Ovary (tissue), 3 donors: ENCODE measurements around the gene MESD.

Experiments used
- POLR2A ChIP-seq: fragments of 450-650 bp; IDR thresholded peaks from one replicate; pipeline ENCODE4 v1.6.1; 2017; ENCODE audit warnings: antibody characterized with exemption, mild to moderate bottlenecking, moderate library complexity
- TF ChIP-seq, protein P1 (sequence below), 3 donors: fragments of 450-650 bp in 2 of 3; fragments of 200-600 bp in 1 of 3; IDR thresholded peaks; one replicate each; pipeline versions ENCODE4 v1.5.1 to v1.8.0; 2016 to 2022; ENCODE audit warnings: antibody characterized with exemption in 3 of 3, mild to moderate bottlenecking in 1 of 3
- donor health status: DM: no; HTN: no; CAD: no.

DNA sequence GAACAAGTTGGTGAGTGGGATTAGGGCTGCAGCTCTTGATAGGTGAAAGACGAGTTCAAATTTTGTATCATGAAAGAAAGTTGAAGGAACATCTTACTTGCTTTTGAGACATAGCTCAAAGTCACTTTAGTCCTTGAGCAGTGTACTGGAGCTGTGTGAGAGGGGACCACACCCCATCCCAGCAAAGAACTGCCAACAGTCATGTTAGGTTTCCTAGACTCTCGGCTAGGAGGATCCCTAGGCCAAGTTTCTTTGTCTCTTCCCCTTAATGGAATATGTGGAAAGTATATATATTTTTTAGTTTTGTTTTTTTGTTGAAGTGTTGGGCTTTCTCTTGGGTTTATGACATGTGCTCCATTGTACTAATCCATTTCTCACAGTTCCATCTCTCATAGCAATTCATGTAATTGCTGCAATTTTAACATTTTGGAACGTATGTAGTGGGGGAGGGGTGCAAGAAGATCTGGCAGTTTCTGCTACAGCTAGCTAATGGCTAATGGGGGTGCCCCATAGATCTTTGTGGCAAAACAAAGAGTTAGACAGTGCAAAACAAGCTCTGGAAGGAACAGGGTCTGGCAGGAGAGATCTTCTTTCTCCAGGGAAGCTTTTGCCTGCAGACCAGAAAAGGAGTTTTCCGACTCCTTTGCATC lies 36.2 kb upstream of the MESD start:
- no peak for TF ChIP-seq POLR2A
- TF ChIP-seq, protein P1, sequence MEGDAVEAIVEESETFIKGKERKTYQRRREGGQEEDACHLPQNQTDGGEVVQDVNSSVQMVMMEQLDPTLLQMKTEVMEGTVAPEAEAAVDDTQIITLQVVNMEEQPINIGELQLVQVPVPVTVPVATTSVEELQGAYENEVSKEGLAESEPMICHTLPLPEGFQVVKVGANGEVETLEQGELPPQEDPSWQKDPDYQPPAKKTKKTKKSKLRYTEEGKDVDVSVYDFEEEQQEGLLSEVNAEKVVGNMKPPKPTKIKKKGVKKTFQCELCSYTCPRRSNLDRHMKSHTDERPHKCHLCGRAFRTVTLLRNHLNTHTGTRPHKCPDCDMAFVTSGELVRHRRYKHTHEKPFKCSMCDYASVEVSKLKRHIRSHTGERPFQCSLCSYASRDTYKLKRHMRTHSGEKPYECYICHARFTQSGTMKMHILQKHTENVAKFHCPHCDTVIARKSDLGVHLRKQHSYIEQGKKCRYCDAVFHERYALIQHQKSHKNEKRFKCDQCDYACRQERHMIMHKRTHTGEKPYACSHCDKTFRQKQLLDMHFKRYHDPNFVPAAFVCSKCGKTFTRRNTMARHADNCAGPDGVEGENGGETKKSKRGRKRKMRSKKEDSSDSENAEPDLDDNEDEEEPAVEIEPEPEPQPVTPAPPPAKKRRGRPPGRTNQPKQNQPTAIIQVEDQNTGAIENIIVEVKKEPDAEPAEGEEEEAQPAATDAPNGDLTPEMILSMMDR (IDR thresholded peaks at IDR 0.05): no peak
